ENCODE data around the gene HSPA12A. TPM values are rescaled to one million over a fixed set of nuclear protein-coding genes. Genes with fewer than 3 reads are reported as not detected.
A peak's percentile ranks its signal among the peaks of the same experiment; 100 is the strongest.

HSPA12A gene
- total RNA-seq, 2 donors from 2014 or later = 10.1 to 11.5 TPM

DNA sequence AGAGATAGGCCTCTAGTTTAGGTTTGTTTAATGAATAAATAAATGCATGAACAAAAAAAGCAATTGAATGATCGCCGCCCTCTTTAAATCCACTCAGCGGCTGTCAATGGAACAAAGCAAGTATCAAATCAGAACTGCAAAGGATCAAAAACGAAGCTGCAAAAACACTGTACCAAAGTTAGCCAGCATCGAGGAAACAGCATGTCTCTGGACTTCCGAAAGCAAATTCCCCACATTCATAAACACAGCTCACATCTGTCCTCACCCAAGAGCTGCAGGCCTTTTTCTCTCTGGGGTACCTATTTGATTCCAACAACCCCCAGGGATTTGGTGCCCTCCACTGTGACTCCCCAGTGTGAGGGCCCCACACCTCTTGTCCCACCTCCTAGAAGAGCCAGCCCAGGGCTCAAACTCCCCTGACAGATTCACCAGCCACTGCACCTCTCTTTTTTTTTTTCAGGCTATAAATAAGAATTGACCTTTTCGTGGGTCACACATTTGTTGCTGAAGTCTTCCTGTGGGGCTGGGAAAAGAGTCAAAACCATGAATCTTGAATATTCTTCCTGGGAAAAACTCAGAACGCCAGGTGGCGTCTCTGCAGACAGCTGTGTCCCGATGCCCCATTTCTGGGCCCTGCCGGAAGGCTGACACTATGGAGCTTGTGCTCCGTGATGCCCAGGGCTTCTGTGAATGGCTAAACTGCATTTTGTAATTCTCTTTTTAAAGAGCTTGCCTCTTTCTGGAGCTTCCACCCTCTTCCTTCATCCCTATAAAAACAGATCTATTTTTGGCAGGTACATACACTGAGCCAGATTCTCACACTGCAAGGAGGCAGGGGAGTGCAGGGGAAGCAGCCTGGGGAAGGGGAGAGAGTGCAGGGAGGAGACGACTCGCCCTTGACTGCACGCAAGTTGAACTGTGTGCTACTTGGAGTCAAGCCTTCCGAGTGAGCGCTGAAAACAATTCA lies 51.7 kb downstream of the HSPA12A start:
- Histone ChIP-seq H3K27me3 (no peaks in the 10 kb centered on the region), H3K27ac (peak overlapping the region in 1 of 2 donors; percentile 35), H3K4me3 (no peak overlapping the region), H3K9me3 (no peaks in the 10 kb centered on the region), H3K4me1 (peaks cover 0 to 61% of the 10 kb centered on the region in 2 donors), H3K36me3 (no peaks in the 10 kb centered on the region)
- TF ChIP-seq, protein P1, sequence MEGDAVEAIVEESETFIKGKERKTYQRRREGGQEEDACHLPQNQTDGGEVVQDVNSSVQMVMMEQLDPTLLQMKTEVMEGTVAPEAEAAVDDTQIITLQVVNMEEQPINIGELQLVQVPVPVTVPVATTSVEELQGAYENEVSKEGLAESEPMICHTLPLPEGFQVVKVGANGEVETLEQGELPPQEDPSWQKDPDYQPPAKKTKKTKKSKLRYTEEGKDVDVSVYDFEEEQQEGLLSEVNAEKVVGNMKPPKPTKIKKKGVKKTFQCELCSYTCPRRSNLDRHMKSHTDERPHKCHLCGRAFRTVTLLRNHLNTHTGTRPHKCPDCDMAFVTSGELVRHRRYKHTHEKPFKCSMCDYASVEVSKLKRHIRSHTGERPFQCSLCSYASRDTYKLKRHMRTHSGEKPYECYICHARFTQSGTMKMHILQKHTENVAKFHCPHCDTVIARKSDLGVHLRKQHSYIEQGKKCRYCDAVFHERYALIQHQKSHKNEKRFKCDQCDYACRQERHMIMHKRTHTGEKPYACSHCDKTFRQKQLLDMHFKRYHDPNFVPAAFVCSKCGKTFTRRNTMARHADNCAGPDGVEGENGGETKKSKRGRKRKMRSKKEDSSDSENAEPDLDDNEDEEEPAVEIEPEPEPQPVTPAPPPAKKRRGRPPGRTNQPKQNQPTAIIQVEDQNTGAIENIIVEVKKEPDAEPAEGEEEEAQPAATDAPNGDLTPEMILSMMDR (IDR thresholded peaks at IDR 0.05) = peak in 1 of 2 donors; percentile 55
- no peak for DNase-seq (ENCODE audit: low spot score)

DNA sequence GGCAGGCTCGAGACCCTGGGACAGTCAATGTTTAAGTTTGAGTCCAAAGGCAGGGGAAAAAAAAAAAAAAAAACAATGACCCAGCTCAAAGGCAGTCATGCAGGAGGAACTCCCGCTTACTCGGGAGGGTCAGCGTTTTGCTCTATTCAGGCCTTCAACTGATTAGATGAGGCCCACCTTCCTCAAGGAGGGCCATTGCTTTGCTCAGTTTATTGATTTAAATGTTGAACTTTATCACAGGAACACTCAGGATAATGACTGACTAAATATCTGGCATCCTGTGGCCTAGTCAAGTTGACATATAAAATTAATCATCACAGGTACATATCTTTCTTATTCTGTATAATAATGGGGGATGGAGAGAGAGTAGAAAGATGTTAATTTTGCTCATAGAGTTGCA lies 52.6 kb downstream of the HSPA12A start:
- Histone ChIP-seq H3K9me3 (no peaks in the 10 kb centered on the region), H3K27me3 (no peaks in the 10 kb centered on the region), H3K36me3 (no peaks in the 10 kb centered on the region), H3K4me3 (no peak overlapping the region), H3K4me1 (peaks cover 0 to 61% of the 10 kb centered on the region in 2 donors), H3K27ac (no peak overlapping the region)
- TF ChIP-seq, protein P1 (IDR thresholded peaks at IDR 0.05) = no peak
- no peak for DNase-seq (ENCODE audit: low spot score)

DNA sequence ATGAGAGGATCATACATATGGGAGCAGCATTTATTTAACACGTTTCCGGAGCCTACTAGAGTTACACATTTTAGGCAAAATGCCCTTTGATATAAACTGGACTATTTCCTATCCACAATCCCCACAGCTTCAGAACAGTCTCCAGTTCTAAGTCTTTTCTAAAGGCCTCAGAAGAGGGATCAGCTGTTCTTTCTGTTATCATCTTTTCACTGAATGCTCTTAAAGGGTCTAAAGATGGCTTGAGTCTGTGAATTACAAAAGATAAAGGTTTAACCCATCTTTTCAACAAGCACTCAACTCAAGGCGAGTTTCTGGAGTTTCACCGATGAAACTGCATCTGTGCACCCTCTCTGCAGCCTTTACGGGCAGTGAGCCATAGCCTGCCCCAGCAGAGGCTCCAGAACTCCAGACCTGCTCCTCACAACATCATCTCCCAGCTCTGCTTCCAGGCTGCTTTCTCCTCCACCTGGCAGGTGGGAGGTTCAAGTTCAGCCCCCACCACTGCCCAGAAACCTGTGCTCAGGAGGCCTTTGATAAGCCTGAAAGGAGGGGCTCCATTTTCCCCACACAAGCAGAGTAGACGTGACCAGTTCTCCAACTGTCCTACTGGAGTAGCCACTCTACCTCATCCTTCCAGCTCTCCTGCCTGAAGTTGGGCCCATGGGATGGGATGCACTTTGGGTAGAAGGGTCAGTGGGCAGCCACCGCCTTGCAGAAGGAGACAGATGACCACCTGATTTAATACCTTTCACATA lies 53.4 kb downstream of the HSPA12A start:
- TF ChIP-seq, protein P1 (IDR thresholded peaks at IDR 0.05) = no peak
- no peaks in the 10 kb centered on the region for H3K27me3 ChIP-seq
- H3K27ac ChIP-seq = peak overlapping the region; percentile 9 to 23
- H3K9me3 ChIP-seq = no peaks in the 10 kb centered on the region
- no peak overlapping the region for H3K4me3 ChIP-seq
- no peak for DNase-seq (ENCODE audit: low spot score)
- peaks cover 0 to 54% of the 10 kb centered on the region in 2 donors for H3K4me1 ChIP-seq
- H3K36me3 ChIP-seq = no peaks in the 10 kb centered on the region

DNA sequence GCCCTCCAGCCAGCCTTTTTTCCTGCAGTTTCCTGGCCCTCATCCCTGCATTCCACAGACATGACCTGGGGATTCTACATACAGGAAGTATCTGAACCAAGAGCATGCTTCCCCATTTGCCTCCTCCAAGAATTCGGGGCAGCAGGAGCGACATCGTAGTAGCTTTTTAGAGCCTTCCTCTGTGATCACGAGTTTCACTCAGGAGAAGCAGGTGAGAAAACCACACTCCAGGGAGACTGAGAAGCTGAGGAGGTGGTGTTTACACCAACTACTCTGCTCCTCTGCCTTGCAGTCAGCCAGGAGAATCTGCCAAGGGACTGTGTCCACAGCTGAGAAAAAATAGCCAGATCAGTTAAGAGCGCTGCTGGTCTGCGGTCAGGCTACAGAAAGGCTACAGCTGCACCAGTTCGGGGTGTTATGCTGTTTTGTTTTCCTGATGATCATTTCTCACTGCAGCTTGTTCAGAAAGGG lies 54.1 kb downstream of the HSPA12A start:
- Histone ChIP-seq H3K27ac (peak overlapping the region; percentile 9 to 23), H3K4me1 (peaks cover 0 to 53% of the 10 kb centered on the region in 2 donors), H3K36me3 (no peaks in the 10 kb centered on the region), H3K4me3 (no peak overlapping the region), H3K9me3 (no peaks in the 10 kb centered on the region), H3K27me3 (no peaks in the 10 kb centered on the region)
- TF ChIP-seq, protein P1 (IDR thresholded peaks at IDR 0.05) = no peak
- DNase-seq (ENCODE audit: low spot score) = no peak

DNA sequence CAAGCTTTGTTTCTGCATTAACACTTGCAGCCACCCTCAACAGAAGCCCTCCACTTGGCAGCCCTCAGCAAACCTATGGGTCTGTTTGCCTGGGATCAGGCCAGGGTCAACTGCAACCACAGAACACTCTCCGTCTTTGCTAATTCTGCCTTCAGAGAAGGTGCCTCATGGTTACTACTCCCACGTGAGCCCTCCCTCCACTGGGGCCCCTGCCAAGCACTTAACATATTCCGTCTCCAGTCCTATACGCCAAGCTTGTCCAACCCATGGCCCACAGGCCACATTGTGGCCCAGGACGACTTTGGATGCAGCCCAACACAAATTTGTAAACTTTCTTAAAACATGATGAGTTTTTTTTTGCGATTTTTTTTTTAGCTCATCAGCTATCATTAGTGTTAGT lies 54.7 kb downstream of the HSPA12A start:
- Histone ChIP-seq H3K4me3 (no peak overlapping the region), H3K4me1 (peaks cover 0 to 53% of the 10 kb centered on the region in 2 donors), H3K27me3 (no peaks in the 10 kb centered on the region), H3K9me3 (no peaks in the 10 kb centered on the region), H3K36me3 (no peaks in the 10 kb centered on the region), H3K27ac (no peak overlapping the region)
- TF ChIP-seq, protein P1 (IDR thresholded peaks at IDR 0.05) = no peak
- no peak for DNase-seq (ENCODE audit: low spot score)
